HCT116 (cell line): Measurements from ENCODE around the gene H2AZ2. TPM values are rescaled to one million over a fixed set of nuclear protein-coding genes. Genes with fewer than 3 reads are reported as not detected.

Source experiments
- total RNA-seq: library from RNA; stranded (reverse); gene quantifications from one replicate; pipeline ENCODE4 v1.2.1, GENCODE V29; 2021; ENCODE audit not compliant: unreplicated experiment

H2AZ2 gene
- total RNA-seq, 1 experiment from 2014 or later = 226 TPM

Other genes starting within 250 kb of the H2AZ2 start
- 69.1 TPM for gene OGDH, start 241.5 kb downstream of the H2AZ2 start, total RNA-seq
- 91.3 TPM for gene ZMIZ2, start 99.2 kb downstream of the H2AZ2 start, total RNA-seq
- 2,836 TPM for gene PPIA, start 51.4 kb downstream of the H2AZ2 start, total RNA-seq
- 13.2 TPM for gene PURB, start 37.4 kb upstream of the H2AZ2 start, total RNA-seq
- 0.74 TPM for gene MYO1G, start 130.9 kb upstream of the H2AZ2 start, total RNA-seq
- gene CCM2, start 152.1 kb upstream of the H2AZ2 start, total RNA-seq = 34.4 TPM
- 0.05 TPM for gene NACAD, start 240.9 kb upstream of the H2AZ2 start, total RNA-seq